HG03064 (cell line): ENCODE results near the gene SLC39A2.
"Not testable (repeated sequence)": the region's sequence is repeated elsewhere in the genome, so short reads cannot be mapped to it uniquely, and the experiment has no call there.

Experiments
- ATAC-seq: cut with Tn5 transposase; IDR thresholded peaks from one replicate; pipeline ENCODE4 v1.9.1; 2021; ENCODE audit warnings: low read depth; ENCODE audit not compliant: unreplicated experiment

The SLC39A2 gene

GRCh38 chr14:20998674-20999366, at the start of gene SLC39A2:
Gene SLC39A2, plus strand, starts transcription at chr14:20999293. Its CDS starts 154 bp downstream, at chr14:20999447.
- ATAC-seq = no peak

- ATAC-seq = not testable (repeated sequence)
These were observed 44.2 kb upstream of the SLC39A2 start, which contains the start of gene RNASE2 for GRCh38 chr14:20954736-20955537. Gene RNASE2, plus strand, starts transcription at chr14:20955487. Its CDS starts 285 bp downstream, at chr14:20955772.

GRCh38 chr14:20955538-20955873, 43.6 kb upstream of the SLC39A2 start:
- ATAC-seq = not testable (repeated sequence)

GRCh38 chr14:20956376-20956976, 42.6 kb upstream of the SLC39A2 start:
- no peak for ATAC-seq

- ATAC-seq = not testable (repeated sequence)
These were observed 40.1 kb upstream of the SLC39A2 start for GRCh38 chr14:20958946-20959345.

GRCh38 chr14:20969336-20969735, 29.8 kb upstream of the SLC39A2 start:
- no peak for ATAC-seq

- ATAC-seq = no peak
These were observed 28.5 kb upstream of the SLC39A2 start for GRCh38 chr14:20970647-20970982.

- ATAC-seq = peak; percentile 92
These were observed 27.9 kb upstream of the SLC39A2 start for GRCh38 chr14:20970983-20971704.

- no peak for ATAC-seq
These were observed 27.4 kb upstream of the SLC39A2 start for GRCh38 chr14:20971705-20972021.

- ATAC-seq = no peak
These were observed 25.6 kb upstream of the SLC39A2 start for GRCh38 chr14:20973501-20973900.

GRCh38 chr14:20976291-20976690, 22.8 kb upstream of the SLC39A2 start:
- ATAC-seq = no peak

- no peak for ATAC-seq
These were observed 20.4 kb upstream of the SLC39A2 start for GRCh38 chr14:20978687-20979086.

GRCh38 chr14:20980906-20981305, 18.2 kb upstream of the SLC39A2 start:
- ATAC-seq = no peak

GRCh38 chr14:20982646-20983369, 16.3 kb upstream of the SLC39A2 start:
- no peak for ATAC-seq

- ATAC-seq = not testable (repeated sequence)
These were observed 13.4 kb upstream of the SLC39A2 start for GRCh38 chr14:20985650-20986049.

GRCh38 chr14:20986811-20987210, 12.3 kb upstream of the SLC39A2 start:
- ATAC-seq = no peak

- ATAC-seq = no peak
These were observed 10.2 kb upstream of the SLC39A2 start for GRCh38 chr14:20988717-20989470.

GRCh38 chr14:20989471-20989786, 9.7 kb upstream of the SLC39A2 start:
- no peak for ATAC-seq

- peak; percentile 96 for ATAC-seq
These were observed 9.1 kb upstream of the SLC39A2 start, which contains the start of gene METTL17 for GRCh38 chr14:20989787-20990600. Gene METTL17, plus strand, starts transcription at chr14:20989980. Its CDS starts 23 bp downstream, at chr14:20990003.
